ENCODE results near the gene SEC61A1. TPM values are rescaled to one million over a fixed set of nuclear protein-coding genes. Genes with fewer than 3 reads are reported as not detected.

Gene SEC61A1
- total RNA-seq, 2 experiments from 2014 or later = 146 to 148 TPM

GRCh38 chr3:128073185-128073725 is 21.0 kb downstream of the SEC61A1 start:
- Mint-ChIP-seq H3K27ac (no peak overlapping the region), H3K4me1 (ENCODE audit: low read depth) (peaks cover 12% of the 10 kb centered on the region), H3K9me3 (ENCODE audit: insufficient read depth) (no peaks in the 10 kb centered on the region), H3K4me3 (no peak overlapping the region), H3K27me3 (ENCODE audit: low read depth) (no peaks in the 10 kb centered on the region), H3K36me3 (ENCODE audit: low read depth) (peaks cover 25% of the 10 kb centered on the region)
- DNase-seq = no peak
- POLR2A ChIA-PET = interaction anchor here (0.6 to 1.6 kb wide), 2 partner anchors 13 to 16 kb away, joined by 3 read pairs; no protein-coding TSS in a partner anchor
- CTCF ChIA-PET = interaction anchor here (0.8 to 2.0 kb wide), 6 partner anchors 8 to 81 kb away, joined by 3 to 17 read pairs (median 4); partner anchors contain the start of gene RUVBL1
- ATAC-seq = no peak

GRCh38 chr3:128073807-128074206 is 21.6 kb downstream of the SEC61A1 start:
- Mint-ChIP-seq H3K27ac (no peak overlapping the region), H3K4me1 (ENCODE audit: low read depth) (peaks cover 12% of the 10 kb centered on the region), H3K9me3 (ENCODE audit: insufficient read depth) (no peaks in the 10 kb centered on the region), H3K4me3 (no peak overlapping the region), H3K27me3 (ENCODE audit: low read depth) (no peaks in the 10 kb centered on the region), H3K36me3 (ENCODE audit: low read depth) (peaks cover 24% of the 10 kb centered on the region)
- POLR2A ChIA-PET = interaction anchor here (0.6 to 1.6 kb wide), 2 partner anchors 14 to 17 kb away, joined by 3 read pairs; no protein-coding TSS in a partner anchor
- DNase-seq (no peak), ATAC-seq (no peak)
- CTCF ChIA-PET = interaction anchor here (0.8 to 2.0 kb wide), 8 partner anchors 9 to 80 kb away, joined by 3 to 17 read pairs (median 3); partner anchors contain the start of gene RUVBL1

- Mint-ChIP-seq H3K4me1 (ENCODE audit: low read depth) (peaks cover 12% of the 10 kb centered on the region), H3K27me3 (ENCODE audit: low read depth) (no peaks in the 10 kb centered on the region), H3K9me3 (ENCODE audit: insufficient read depth) (no peaks in the 10 kb centered on the region), H3K4me3 (no peak overlapping the region), H3K27ac (peak overlapping the region; percentile 45), H3K36me3 (ENCODE audit: low read depth) (peaks cover 22% of the 10 kb centered on the region)
- POLR2A ChIA-PET = no interaction called here
- CTCF ChIA-PET = interaction anchor here (0.7 to 2.5 kb wide), 9 partner anchors 8 to 165 kb away, joined by 3 to 18 read pairs (median 4); partner anchors contain the start of gene RUVBL1
- DNase-seq (no peak), ATAC-seq (peak; percentile 8)
Observed at GRCh38 chr3:128074851-128075521, 22.7 kb downstream of the SEC61A1 start.

- Mint-ChIP-seq H3K4me3 (peak overlapping the region; percentile 40), H3K9me3 (ENCODE audit: insufficient read depth) (no peaks in the 10 kb centered on the region), H3K27ac (no peak overlapping the region), H3K36me3 (ENCODE audit: low read depth) (peaks cover 24% of the 10 kb centered on the region), H3K27me3 (ENCODE audit: low read depth) (no peaks in the 10 kb centered on the region), H3K4me1 (ENCODE audit: low read depth) (peaks cover 19% of the 10 kb centered on the region)
- POLR2A ChIA-PET = no interaction called here
- ATAC-seq (peak; percentile 82), DNase-seq (peak; percentile 84)
- CTCF ChIA-PET = interaction anchor here (0.8 to 2.5 kb wide), 11 partner anchors 9 to 58 kb away, joined by 3 to 18 read pairs (median 4); partner anchors contain the start of gene RUVBL1
Observed at GRCh38 chr3:128075522-128076482, 23.6 kb downstream of the SEC61A1 start.

GRCh38 chr3:128076483-128077201 is 24.4 kb downstream of the SEC61A1 start:
- DNase-seq = no peak
- ChIA-PET POLR2A (no interaction called here), CTCF (interaction anchor here (0.8 to 2.5 kb wide), 9 partner anchors 10 to 57 kb away, joined by 3 to 18 read pairs (median 4); partner anchors contain the start of gene RUVBL1)
- ATAC-seq = no peak
- Mint-ChIP-seq H3K27ac (no peak overlapping the region), H3K4me1 (ENCODE audit: low read depth) (peaks cover 20% of the 10 kb centered on the region), H3K27me3 (ENCODE audit: low read depth) (no peaks in the 10 kb centered on the region), H3K36me3 (ENCODE audit: low read depth) (peaks cover 22% of the 10 kb centered on the region), H3K4me3 (peak overlapping the region; percentile 5), H3K9me3 (ENCODE audit: insufficient read depth) (no peaks in the 10 kb centered on the region)

- H3K36me3 Mint-ChIP-seq (ENCODE audit: low read depth) = peaks cover 20% of the 10 kb centered on the region
- no peaks in the 10 kb centered on the region for H3K27me3 Mint-ChIP-seq (ENCODE audit: low read depth)
- POLR2A ChIA-PET = no interaction called here
- no peaks in the 10 kb centered on the region for H3K9me3 Mint-ChIP-seq (ENCODE audit: insufficient read depth)
- H3K27ac Mint-ChIP-seq = no peak overlapping the region
- no peak overlapping the region for H3K4me3 Mint-ChIP-seq
- H3K4me1 Mint-ChIP-seq (ENCODE audit: low read depth) = peaks cover 20% of the 10 kb centered on the region
- DNase-seq = no peak
- CTCF ChIA-PET = interaction anchor here (1.2 to 2.5 kb wide), 4 partner anchors 10 to 56 kb away, joined by 3 to 13 read pairs (median 5); partner anchors contain the start of gene RUVBL1
- no peak for ATAC-seq
Observed at GRCh38 chr3:128077202-128077624, 25.0 kb downstream of the SEC61A1 start.

- CTCF ChIA-PET = interaction anchor here (1.2 to 2.5 kb wide), 3 partner anchors 12 to 56 kb away, joined by 3 to 13 read pairs (median 6); partner anchors contain the start of gene RUVBL1
- DNase-seq = no peak
- Mint-ChIP-seq H3K36me3 (ENCODE audit: low read depth) (peaks cover 24% of the 10 kb centered on the region), H3K27me3 (ENCODE audit: low read depth) (no peaks in the 10 kb centered on the region), H3K4me3 (no peak overlapping the region), H3K9me3 (ENCODE audit: insufficient read depth) (no peaks in the 10 kb centered on the region), H3K27ac (no peak overlapping the region), H3K4me1 (ENCODE audit: low read depth) (peaks cover 20% of the 10 kb centered on the region)
- no peak for ATAC-seq
- POLR2A ChIA-PET = no interaction called here
Observed at GRCh38 chr3:128077665-128078064, 25.4 kb downstream of the SEC61A1 start.

- Mint-ChIP-seq H3K4me1 (ENCODE audit: low read depth) (peaks cover 20% of the 10 kb centered on the region), H3K9me3 (ENCODE audit: insufficient read depth) (no peaks in the 10 kb centered on the region), H3K27ac (no peak overlapping the region), H3K4me3 (no peak overlapping the region), H3K27me3 (ENCODE audit: low read depth) (no peaks in the 10 kb centered on the region), H3K36me3 (ENCODE audit: low read depth) (peaks cover 29% of the 10 kb centered on the region)
- ATAC-seq = no peak
- ChIA-PET CTCF (interaction anchor here (1.7 kb wide), 1 partner anchor 55 kb away, joined by 6 read pairs; no protein-coding TSS in a partner anchor), POLR2A (no interaction called here)
- DNase-seq = no peak
Observed at GRCh38 chr3:128078322-128078721, 26.1 kb downstream of the SEC61A1 start.

GRCh38 chr3:128078875-128079274 is 26.6 kb downstream of the SEC61A1 start:
- H3K27ac Mint-ChIP-seq = no peak overlapping the region

GRCh38 chr3:128079823-128080222 is 27.6 kb downstream of the SEC61A1 start:
- no peak for ATAC-seq
- no peaks in the 10 kb centered on the region for H3K9me3 Mint-ChIP-seq (ENCODE audit: insufficient read depth)
- H3K27ac Mint-ChIP-seq = no peak overlapping the region
- ChIA-PET POLR2A (no interaction called here), CTCF (no interaction called here)
- no peak overlapping the region for H3K4me3 Mint-ChIP-seq
- DNase-seq = no peak
- H3K27me3 Mint-ChIP-seq (ENCODE audit: low read depth) = no peaks in the 10 kb centered on the region
- H3K36me3 Mint-ChIP-seq (ENCODE audit: low read depth) = peaks cover 32% of the 10 kb centered on the region
- H3K4me1 Mint-ChIP-seq (ENCODE audit: low read depth) = peaks cover 20% of the 10 kb centered on the region

More at GRCh38 chr3:128078875-128079274, 26.6 kb downstream of the SEC61A1 start:
- Mint-ChIP-seq H3K27me3 (ENCODE audit: low read depth) (no peaks in the 10 kb centered on the region), H3K9me3 (ENCODE audit: insufficient read depth) (no peaks in the 10 kb centered on the region), H3K4me1 (ENCODE audit: low read depth) (peaks cover 20% of the 10 kb centered on the region), H3K4me3 (no peak overlapping the region), H3K36me3 (ENCODE audit: low read depth) (peaks cover 29% of the 10 kb centered on the region)
- no peak for ATAC-seq
- CTCF ChIA-PET = interaction anchor here (1.7 kb wide), 1 partner anchor 55 kb away, joined by 6 read pairs; no protein-coding TSS in a partner anchor
- POLR2A ChIA-PET = no interaction called here
- DNase-seq = no peak

All from activated CD8-positive, alpha-beta T cell treated with anti-CD3 and anti-CD28 coated beads, Interleukin-2, amount 10 ng/mL, durations not matched to agents 7 days and 5 days (primary cell).